ENCODE results near the gene RARG.

DNA sequence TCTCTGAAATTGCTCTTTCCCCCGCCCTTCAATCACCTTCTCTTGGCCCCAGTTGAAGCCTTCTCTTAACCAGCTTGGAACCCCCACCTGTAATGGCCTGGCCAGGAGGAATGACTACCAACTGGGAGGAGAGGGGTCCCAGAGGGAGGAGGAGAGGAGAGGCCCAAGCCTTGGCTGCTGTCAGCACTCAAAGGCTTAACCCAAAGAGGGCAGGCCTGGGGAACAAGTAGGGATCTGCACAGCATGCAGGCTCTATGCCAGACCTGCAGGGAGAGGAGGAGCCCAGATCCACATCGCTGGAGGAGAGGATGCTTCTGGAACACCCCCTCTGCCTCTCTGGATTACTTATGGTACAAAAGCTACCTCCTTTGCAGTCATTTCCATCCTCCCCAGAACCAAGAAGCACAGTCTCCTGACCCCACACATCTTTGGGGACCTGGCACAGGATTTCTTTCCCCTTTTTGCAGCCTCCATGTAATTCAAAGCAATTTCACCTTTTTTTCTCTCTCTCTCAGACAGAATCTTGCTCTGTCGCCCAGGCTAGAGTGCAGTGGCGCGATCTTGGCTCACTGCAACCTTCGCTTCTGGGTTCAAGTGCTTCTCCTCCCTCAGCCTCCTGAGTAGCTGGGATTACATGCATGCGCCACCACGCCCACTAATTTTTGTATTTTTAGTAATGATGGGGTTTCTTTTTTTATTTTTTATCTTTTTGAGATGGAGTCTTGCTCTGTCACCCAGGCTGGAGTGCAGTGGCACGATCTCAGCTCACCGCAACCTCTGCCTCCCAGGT is 6.2 kb downstream of the RARG start:
- TF ChIP-seq, protein P1, sequence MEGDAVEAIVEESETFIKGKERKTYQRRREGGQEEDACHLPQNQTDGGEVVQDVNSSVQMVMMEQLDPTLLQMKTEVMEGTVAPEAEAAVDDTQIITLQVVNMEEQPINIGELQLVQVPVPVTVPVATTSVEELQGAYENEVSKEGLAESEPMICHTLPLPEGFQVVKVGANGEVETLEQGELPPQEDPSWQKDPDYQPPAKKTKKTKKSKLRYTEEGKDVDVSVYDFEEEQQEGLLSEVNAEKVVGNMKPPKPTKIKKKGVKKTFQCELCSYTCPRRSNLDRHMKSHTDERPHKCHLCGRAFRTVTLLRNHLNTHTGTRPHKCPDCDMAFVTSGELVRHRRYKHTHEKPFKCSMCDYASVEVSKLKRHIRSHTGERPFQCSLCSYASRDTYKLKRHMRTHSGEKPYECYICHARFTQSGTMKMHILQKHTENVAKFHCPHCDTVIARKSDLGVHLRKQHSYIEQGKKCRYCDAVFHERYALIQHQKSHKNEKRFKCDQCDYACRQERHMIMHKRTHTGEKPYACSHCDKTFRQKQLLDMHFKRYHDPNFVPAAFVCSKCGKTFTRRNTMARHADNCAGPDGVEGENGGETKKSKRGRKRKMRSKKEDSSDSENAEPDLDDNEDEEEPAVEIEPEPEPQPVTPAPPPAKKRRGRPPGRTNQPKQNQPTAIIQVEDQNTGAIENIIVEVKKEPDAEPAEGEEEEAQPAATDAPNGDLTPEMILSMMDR (IDR thresholded peaks at IDR 0.05) = no peak
- TF ChIP-seq ZFX (IDR thresholded peaks at IDR 0.05; ENCODE audit: borderline replicate concordance) = no peak

Measured in 22Rv1 (cell line).